OCI-LY7 (cell line): ENCODE measurements around the gene IL1RAPL1. TPM values are rescaled to one million over a fixed set of nuclear protein-coding genes. Genes with fewer than 3 reads are reported as not detected.

Experiments used
- BruUV-seq: library from RNA; stranded (reverse); fragments of 400-500 nt; replicated peaks from 2 replicates; lab custom pipeline; 2021; lab: Mats Ljungman, UMichigan
- CTCF ChIA-PET: fragments of 300-600 bp; sonication (Branson Sonifier 250); formaldehyde crosslinking; loops from one replicate; lab custom pipeline; 2022; ENCODE audit warnings: antibody characterized with exemption; ENCODE audit not compliant: unreplicated experiment; lab: Charles Lee
- POLR2A ChIA-PET: fragments of 300-600 bp; sonication (Branson Sonifier 250); formaldehyde crosslinking; loops from one replicate; lab custom pipeline; 2022; ENCODE audit warnings: antibody characterized with exemption; lab: Charles Lee
- DNase-seq: peaks from one replicate; pipeline ENCODE4 v3.0.0-alpha.2; 2015; ENCODE audit warnings: low spot score
- H2AFZ ChIP-seq: fragments of 200-600 bp; sonication (generic), shearing (Covaris generic); 2 replicates; pipeline ENCODE4 v1.6.1; 2014; ENCODE audit warnings: mild to moderate bottlenecking, antibody characterized with exemption, low read length, moderate library complexity
- H3K27ac ChIP-seq: fragments of 200-600 bp; sonication (generic); 2 replicates; pipeline ENCODE4 v1.5.1; 2014; ENCODE audit warnings: mixed run types, low read depth, mild to moderate bottlenecking, moderate library complexity, low read length, inconsistent platforms; ENCODE audit not compliant: poor library complexity, severe bottlenecking
- H3K36me3 ChIP-seq: fragments of 200-600 bp; sonication (generic); 2 replicates; pipeline ENCODE4 v1.6.1; 2014; ENCODE audit warnings: mild to moderate bottlenecking, antibody characterized with exemption, low read length, moderate library complexity, mixed read lengths; ENCODE audit not compliant: insufficient read depth
- H3K4me1 ChIP-seq: fragments of 200-600 bp; sonication (generic); 2 replicates; pipeline ENCODE4 v1.5.1; 2014; ENCODE audit warnings: mild to moderate bottlenecking, low read length; ENCODE audit not compliant: insufficient read depth, poor library complexity, severe bottlenecking
- H3K4me2 ChIP-seq: fragments of 200-600 bp; sonication (generic); 2 replicates; pipeline ENCODE4 v1.6.1; 2014; ENCODE audit warnings: mild to moderate bottlenecking, low read length
- H3K4me3 ChIP-seq: fragments of 200-600 bp; sonication (generic); 2 replicates; pipeline ENCODE4 v1.5.1; 2014; ENCODE audit warnings: mild to moderate bottlenecking, low read depth, low read length; ENCODE audit not compliant: poor library complexity, severe bottlenecking
- H3K79me2 ChIP-seq: fragments of 200-600 bp; sonication (generic); 2 replicates; pipeline ENCODE4 v1.6.1; 2016; ENCODE audit warnings: low read depth, mild to moderate bottlenecking, low read length, moderate library complexity, mixed read lengths; ENCODE audit not compliant: insufficient read depth
- H3K9me2 ChIP-seq: fragments of 200-600 bp; sonication (generic); 2 replicates; pipeline ENCODE4 v1.6.1; 2016; ENCODE audit warnings: mild to moderate bottlenecking, low read length, mixed read lengths; ENCODE audit not compliant: insufficient read depth
- H3K9me3 ChIP-seq: fragments of 200-600 bp; sonication (generic); 2 replicates; pipeline ENCODE4 v1.6.1; 2014; ENCODE audit warnings: mild to moderate bottlenecking, mixed run types, low read length, mixed read lengths
- H4K20me1 ChIP-seq: fragments of 200-600 bp; sonication (generic); 2 replicates; pipeline ENCODE4 v1.6.1; 2014; ENCODE audit warnings: mild to moderate bottlenecking, antibody characterized with exemption, low read length, moderate library complexity, mixed read lengths; ENCODE audit not compliant: insufficient read depth
- EZH2phosphoT487 ChIP-seq: fragments of 200-600 bp; sonication (generic); IDR thresholded peaks from 2 replicates; pipeline ENCODE4 v1.6.1; 2018; ENCODE audit warnings: low read depth, borderline replicate concordance, mild to moderate bottlenecking, mixed run types, antibody characterized with exemption, low read length, moderate library complexity, mixed read lengths
- intact Hi-C: fragments of 100-400 bp; cut with micrococcal nuclease; formaldehyde crosslinking; loops from one replicate; pipeline ENCODE4 v1.10.0; 2022; ENCODE audit not compliant: unreplicated experiment
- total RNA-seq, 2 experiments: library from RNA; depleted of rRNA in 1 of 2; stranded (reverse); fragments of >200 nt in 1 of 2; shearing (Covaris generic) in 1 of 2; gene quantifications; 2 replicates each; pipeline ENCODE4 v1.2.3, GENCODE V29; 2014 to 2022
- TF ChIP-seq, protein P1 (sequence below): fragments of 200-600 bp; sonication (generic); conservative IDR thresholded peaks from 2 replicates; pipeline ENCODE4 v1.5.1; 2014; ENCODE audit warnings: mild to moderate bottlenecking, antibody characterized with exemption, low read length, moderate library complexity, mixed read lengths

IL1RAPL1 gene
- total RNA-seq, 2 experiments from 2014 or later, result not detected

DNA sequence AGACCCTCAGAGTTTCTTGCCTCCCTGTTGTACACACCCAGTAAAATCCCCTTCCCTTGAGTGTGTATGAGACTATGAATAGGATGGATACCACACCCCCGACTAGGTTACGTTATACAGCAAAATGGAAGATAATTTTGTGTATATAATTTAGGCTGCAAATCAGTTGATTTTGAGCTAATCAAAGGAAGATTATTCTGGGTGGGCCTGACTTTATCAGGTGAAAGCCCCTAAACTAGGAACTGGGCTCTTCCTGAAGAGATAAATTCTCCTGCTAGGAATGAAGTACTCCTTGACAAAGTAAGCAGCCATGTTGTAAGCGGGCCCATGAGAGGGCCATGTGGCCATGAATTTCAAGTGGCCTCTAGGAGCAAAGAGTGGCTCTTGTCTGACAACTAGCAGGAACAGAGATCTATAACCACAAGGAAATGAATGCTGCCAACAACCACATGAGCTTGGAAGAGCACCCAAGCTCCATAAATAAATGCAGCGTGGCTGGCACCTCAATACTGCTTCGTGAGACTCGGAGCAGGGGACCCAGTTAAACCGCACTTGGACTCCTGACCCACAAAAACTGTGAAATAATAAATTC lies 646.4 kb downstream of the IL1RAPL1 start:
- DNase-seq, result no peak
- no TSS peak for BruUV-seq
- H3K4me1 ChIP-seq, result no peaks in the 10 kb centered on the region
- CTCF ChIA-PET, result no interaction called here
- no peak overlapping the region for H3K27ac ChIP-seq
- no peak overlapping the region for H3K4me2 ChIP-seq
- no peaks in the 10 kb centered on the region for H3K9me2 ChIP-seq
- TF ChIP-seq, protein P1, sequence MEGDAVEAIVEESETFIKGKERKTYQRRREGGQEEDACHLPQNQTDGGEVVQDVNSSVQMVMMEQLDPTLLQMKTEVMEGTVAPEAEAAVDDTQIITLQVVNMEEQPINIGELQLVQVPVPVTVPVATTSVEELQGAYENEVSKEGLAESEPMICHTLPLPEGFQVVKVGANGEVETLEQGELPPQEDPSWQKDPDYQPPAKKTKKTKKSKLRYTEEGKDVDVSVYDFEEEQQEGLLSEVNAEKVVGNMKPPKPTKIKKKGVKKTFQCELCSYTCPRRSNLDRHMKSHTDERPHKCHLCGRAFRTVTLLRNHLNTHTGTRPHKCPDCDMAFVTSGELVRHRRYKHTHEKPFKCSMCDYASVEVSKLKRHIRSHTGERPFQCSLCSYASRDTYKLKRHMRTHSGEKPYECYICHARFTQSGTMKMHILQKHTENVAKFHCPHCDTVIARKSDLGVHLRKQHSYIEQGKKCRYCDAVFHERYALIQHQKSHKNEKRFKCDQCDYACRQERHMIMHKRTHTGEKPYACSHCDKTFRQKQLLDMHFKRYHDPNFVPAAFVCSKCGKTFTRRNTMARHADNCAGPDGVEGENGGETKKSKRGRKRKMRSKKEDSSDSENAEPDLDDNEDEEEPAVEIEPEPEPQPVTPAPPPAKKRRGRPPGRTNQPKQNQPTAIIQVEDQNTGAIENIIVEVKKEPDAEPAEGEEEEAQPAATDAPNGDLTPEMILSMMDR, result no peak
- TF ChIP-seq EZH2phosphoT487, result no peak
- H4K20me1 ChIP-seq, result no peaks in the 10 kb centered on the region
- H3K4me3 ChIP-seq, result no peak overlapping the region
- no peaks in the 10 kb centered on the region for H3K36me3 ChIP-seq
- H2AFZ ChIP-seq, result no peak overlapping the region
- intact Hi-C loops, result loop anchor here (10.0 kb wide), 1 partner anchor 1059 kb away; no protein-coding TSS in a partner anchor
- POLR2A ChIA-PET, result no interaction called here
- H3K79me2 ChIP-seq, result no peaks in the 10 kb centered on the region
- no peaks in the 10 kb centered on the region for H3K9me3 ChIP-seq

DNA sequence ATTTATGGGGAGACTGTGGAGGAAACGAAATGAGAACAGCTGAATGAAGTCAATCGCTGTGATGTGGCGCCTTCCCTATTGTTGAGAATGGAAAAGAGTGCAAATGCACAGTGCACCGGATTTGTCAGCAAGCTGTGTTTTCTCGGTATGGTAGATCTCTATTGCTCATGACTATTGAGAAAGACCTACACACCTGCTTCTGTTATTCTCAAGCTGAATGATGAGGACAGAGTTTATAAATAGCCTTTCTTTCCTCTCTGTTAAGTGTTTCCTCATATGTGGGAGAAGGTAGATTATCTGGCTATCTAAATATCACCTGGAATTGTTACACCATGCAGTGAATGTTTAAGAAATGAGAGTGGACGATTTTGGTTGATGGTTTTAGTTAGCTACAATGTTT lies 650.7 kb downstream of the IL1RAPL1 start:
- POLR2A ChIA-PET, result no interaction called here

GRCh38 chrX:29241809-29242208 lies 654.6 kb downstream of the IL1RAPL1 start:
- Histone ChIP-seq H3K4me2 (no peak overlapping the region), H3K4me3 (no peak overlapping the region), H3K4me1 (no peaks in the 10 kb centered on the region), H3K36me3 (no peaks in the 10 kb centered on the region), H3K9me3 (no peaks in the 10 kb centered on the region), H4K20me1 (no peaks in the 10 kb centered on the region), H2AFZ (no peak overlapping the region), H3K27ac (no peak overlapping the region), H3K9me2 (no peaks in the 10 kb centered on the region), H3K79me2 (no peaks in the 10 kb centered on the region)
- ChIA-PET POLR2A (no interaction called here), CTCF (no interaction called here)
- no peak for DNase-seq
- intact Hi-C loops, result no loop called here
- no TSS peak for BruUV-seq
- TF ChIP-seq, protein P1, result no peak
- TF ChIP-seq EZH2phosphoT487, result no peak

More for the DNA sequence above, 650.7 kb downstream of the IL1RAPL1 start:
- no peaks in the 10 kb centered on the region for H3K79me2 ChIP-seq
- H3K4me1 ChIP-seq, result no peaks in the 10 kb centered on the region
- BruUV-seq, result no TSS peak
- no peak overlapping the region for H3K4me3 ChIP-seq
- H3K27ac ChIP-seq, result no peak overlapping the region
- no peaks in the 10 kb centered on the region for H3K9me3 ChIP-seq
- CTCF ChIA-PET, result no interaction called here
- H3K36me3 ChIP-seq, result no peaks in the 10 kb centered on the region
- no peak overlapping the region for H3K4me2 ChIP-seq
- TF ChIP-seq EZH2phosphoT487, result no peak
- TF ChIP-seq, protein P1, result no peak
- intact Hi-C loops, result loop anchor here (10.0 kb wide), 1 partner anchor 1063 kb away; no protein-coding TSS in a partner anchor
- no peaks in the 10 kb centered on the region for H4K20me1 ChIP-seq
- H2AFZ ChIP-seq, result no peak overlapping the region
- DNase-seq, result no peak
- H3K9me2 ChIP-seq, result no peaks in the 10 kb centered on the region
